ENCODE measurements around the gene MAML3. TPM values are rescaled to one million over a fixed set of nuclear protein-coding genes. Genes with fewer than 3 reads are reported as not detected.

The MAML3 gene
- total RNA-seq, 2 donors from 2014 or later = 29.2 to 32.2 TPM

- no peaks in the 10 kb centered on the region for H3K9me3 ChIP-seq (ENCODE audit: control insufficient read depth, low read length)
- H3K4me1 ChIP-seq (ENCODE audit: control insufficient read depth, insufficient read depth, low read length) = peaks cover 34% of the 10 kb centered on the region
- TF ChIP-seq, protein P1, sequence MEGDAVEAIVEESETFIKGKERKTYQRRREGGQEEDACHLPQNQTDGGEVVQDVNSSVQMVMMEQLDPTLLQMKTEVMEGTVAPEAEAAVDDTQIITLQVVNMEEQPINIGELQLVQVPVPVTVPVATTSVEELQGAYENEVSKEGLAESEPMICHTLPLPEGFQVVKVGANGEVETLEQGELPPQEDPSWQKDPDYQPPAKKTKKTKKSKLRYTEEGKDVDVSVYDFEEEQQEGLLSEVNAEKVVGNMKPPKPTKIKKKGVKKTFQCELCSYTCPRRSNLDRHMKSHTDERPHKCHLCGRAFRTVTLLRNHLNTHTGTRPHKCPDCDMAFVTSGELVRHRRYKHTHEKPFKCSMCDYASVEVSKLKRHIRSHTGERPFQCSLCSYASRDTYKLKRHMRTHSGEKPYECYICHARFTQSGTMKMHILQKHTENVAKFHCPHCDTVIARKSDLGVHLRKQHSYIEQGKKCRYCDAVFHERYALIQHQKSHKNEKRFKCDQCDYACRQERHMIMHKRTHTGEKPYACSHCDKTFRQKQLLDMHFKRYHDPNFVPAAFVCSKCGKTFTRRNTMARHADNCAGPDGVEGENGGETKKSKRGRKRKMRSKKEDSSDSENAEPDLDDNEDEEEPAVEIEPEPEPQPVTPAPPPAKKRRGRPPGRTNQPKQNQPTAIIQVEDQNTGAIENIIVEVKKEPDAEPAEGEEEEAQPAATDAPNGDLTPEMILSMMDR (conservative IDR thresholded peaks at IDR 0.05) = no peak
- Mint-ChIP-seq H3K27ac (peak overlapping the region; percentile 91), H3K4me3 (peak overlapping the region; percentile 57), H3K9me3 (no peaks in the 10 kb centered on the region), H3K36me3 (ENCODE audit: low read depth) (peaks cover 7% of the 10 kb centered on the region), H3K27me3 (ENCODE audit: insufficient read depth) (no peaks in the 10 kb centered on the region), H3K4me1 (peaks cover 43% of the 10 kb centered on the region)
- whole genome bisulfite sequencing, 2 experiments (ENCODE audit: insufficient coverage in 1 of 2, insufficient read length in 1 of 2) = 5 to 16% methylated on average over 13 to 57 of the region's 59 CpGs
- H3K4me3 ChIP-seq (ENCODE audit: low read length) = peak overlapping the region; percentile 71
- peak overlapping the region; percentile 98 for H3K27ac ChIP-seq (ENCODE audit: low read depth, low read length)
- DNase-seq = peak; percentile 81
- peaks cover 9% of the 10 kb centered on the region for H3K36me3 ChIP-seq (ENCODE audit: control insufficient read depth, insufficient read depth, low read length)
- H3K9ac ChIP-seq (ENCODE audit: extremely low read depth, low read length, poor library complexity, severe bottlenecking) = peak overlapping the region; percentile 78
- H3K27me3 ChIP-seq (ENCODE audit: control insufficient read depth, insufficient read depth, low read length, poor library complexity, severe bottlenecking) = no peaks in the 10 kb centered on the region
These were observed 418.4 kb downstream of the MAML3 start for GRCh38 chr4:139735381-139736273.

DNA sequence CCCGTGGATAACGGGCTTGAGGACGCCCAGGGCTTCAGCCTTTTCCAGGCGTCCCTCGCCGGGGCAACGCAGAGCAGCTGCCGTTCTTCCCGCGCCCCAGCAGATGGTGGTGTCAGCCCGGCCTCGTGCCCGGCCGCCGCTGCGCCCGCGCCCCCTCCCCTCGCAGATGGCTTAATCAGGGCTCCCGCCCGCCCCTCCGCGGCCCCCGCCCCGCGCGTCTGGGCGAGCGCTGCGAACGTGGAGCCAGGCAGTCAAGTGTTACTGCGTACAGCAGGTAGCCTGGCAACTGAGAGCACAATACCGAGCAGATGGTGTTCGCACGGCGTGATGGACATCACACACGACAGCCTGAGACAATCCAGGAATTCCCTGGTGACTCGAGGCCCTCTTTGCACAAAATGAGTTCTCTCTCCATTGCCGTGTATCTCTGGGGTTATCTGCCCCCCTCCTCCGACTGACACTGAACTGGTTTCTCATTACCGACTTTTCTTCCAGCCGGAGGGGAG is 419.1 kb downstream of the MAML3 start:
- Histone ChIP-seq H3K9ac (ENCODE audit: extremely low read depth, low read length, poor library complexity, severe bottlenecking) (peak overlapping the region; percentile 78), H3K36me3 (ENCODE audit: control insufficient read depth, insufficient read depth, low read length) (peaks cover 9% of the 10 kb centered on the region), H3K4me3 (ENCODE audit: low read length) (peak overlapping the region; percentile 71), H3K27ac (ENCODE audit: low read depth, low read length) (peak overlapping the region; percentile 98), H3K27me3 (ENCODE audit: control insufficient read depth, insufficient read depth, low read length, poor library complexity, severe bottlenecking) (no peaks in the 10 kb centered on the region), H3K9me3 (ENCODE audit: control insufficient read depth, low read length) (no peaks in the 10 kb centered on the region), H3K4me1 (ENCODE audit: control insufficient read depth, insufficient read depth, low read length) (peaks cover 34% of the 10 kb centered on the region)
- TF ChIP-seq, protein P1 (conservative IDR thresholded peaks at IDR 0.05) = peak; percentile 92
- Mint-ChIP-seq H3K4me3 (peak overlapping the region; percentile 57), H3K4me1 (peaks cover 41% of the 10 kb centered on the region), H3K36me3 (ENCODE audit: low read depth) (peaks cover 11% of the 10 kb centered on the region), H3K9me3 (no peaks in the 10 kb centered on the region), H3K27ac (peak overlapping the region; percentile 91), H3K27me3 (ENCODE audit: insufficient read depth) (no peaks in the 10 kb centered on the region)
- 0 to 2% methylated on average over 16 to 42 of the region's 42 CpGs for WGBS, 2 experiments (ENCODE audit: insufficient coverage in 1 of 2, insufficient read length in 1 of 2)
- DNase-seq = peak; percentile 95

- peaks cover 46% of the 10 kb centered on the region for H3K4me1 Mint-ChIP-seq
These were observed 419.6 kb downstream of the MAML3 start for GRCh38 chr4:139734201-139734874.

More at GRCh38 chr4:139734201-139734874, 419.6 kb downstream of the MAML3 start:
- Mint-ChIP-seq H3K27ac (peak overlapping the region; percentile 91), H3K36me3 (ENCODE audit: low read depth) (peaks cover 15% of the 10 kb centered on the region), H3K27me3 (ENCODE audit: insufficient read depth) (no peaks in the 10 kb centered on the region), H3K9me3 (no peaks in the 10 kb centered on the region), H3K4me3 (peak overlapping the region; percentile 57)
- H3K9me3 ChIP-seq (ENCODE audit: control insufficient read depth, low read length) = no peaks in the 10 kb centered on the region
- no peaks in the 10 kb centered on the region for H3K27me3 ChIP-seq (ENCODE audit: control insufficient read depth, insufficient read depth, low read length, poor library complexity, severe bottlenecking)
- H3K9ac ChIP-seq (ENCODE audit: extremely low read depth, low read length, poor library complexity, severe bottlenecking) = peak overlapping the region; percentile 78
- TF ChIP-seq, protein P1 (conservative IDR thresholded peaks at IDR 0.05) = no peak
- H3K4me1 ChIP-seq (ENCODE audit: control insufficient read depth, insufficient read depth, low read length) = peaks cover 36% of the 10 kb centered on the region
- H3K4me3 ChIP-seq (ENCODE audit: low read length) = peak overlapping the region; percentile 32
- H3K27ac ChIP-seq (ENCODE audit: low read depth, low read length) = peak overlapping the region; percentile 98
- H3K36me3 ChIP-seq (ENCODE audit: control insufficient read depth, insufficient read depth, low read length) = peaks cover 15% of the 10 kb centered on the region
- no peak for DNase-seq
- WGBS, 2 experiments (ENCODE audit: insufficient coverage in 1 of 2, insufficient read length in 1 of 2) = 15 to 32% methylated on average over 7 to 13 of the region's 14 CpGs
